Hindlimb muscle (tissue), 1 donor: ENCODE measurements around the gene SLC19A1. TPM values are rescaled to one million over a fixed set of nuclear protein-coding genes. Genes with fewer than 3 reads are reported as not detected.

Experiments used
- DNase-seq: peaks from one replicate; pipeline ENCODE4 v3.0.0-alpha.2; 2013
- polyA plus RNA-seq: library from polyadenylated mRNA; unstranded; fragments of 120-200 nt; gene quantifications from one replicate; pipeline ENCODE4 v1.2.1, GENCODE V29; 2013; ENCODE audit not compliant: insufficient read length

SLC19A1 gene
- polyA plus RNA-seq, 1 donor, result 8.1 TPM

DNA sequence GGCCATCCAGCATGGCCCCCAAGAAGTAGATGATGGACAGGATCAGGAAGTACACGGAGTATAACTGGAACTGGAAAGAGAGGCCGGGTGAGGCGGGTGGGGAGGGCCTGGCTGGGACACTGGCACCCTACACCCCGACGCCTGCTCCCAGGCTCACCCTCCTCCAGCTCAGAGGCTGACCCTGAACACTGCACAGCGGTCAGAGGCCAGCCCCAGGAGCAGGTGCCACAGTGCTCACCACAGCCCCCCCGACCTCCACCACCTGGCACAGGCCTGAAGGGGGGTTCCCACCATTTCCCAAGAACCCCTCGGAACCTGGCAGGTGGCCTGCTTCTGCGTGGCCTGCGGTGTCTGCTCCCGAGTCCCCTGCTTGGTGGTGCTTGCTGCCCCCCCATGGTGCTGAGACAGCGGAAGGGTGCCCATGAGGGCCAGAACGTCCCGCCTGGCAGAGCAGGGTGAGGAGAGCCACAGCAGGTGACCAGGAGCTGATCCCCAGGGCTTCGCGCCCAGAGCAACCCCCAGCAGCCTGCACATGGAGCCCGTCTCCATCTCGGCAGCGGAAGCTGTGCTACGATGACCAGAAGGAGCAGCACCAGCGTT, 26.1 kb downstream of the SLC19A1 start:
- DNase-seq, result no peak

DNA sequence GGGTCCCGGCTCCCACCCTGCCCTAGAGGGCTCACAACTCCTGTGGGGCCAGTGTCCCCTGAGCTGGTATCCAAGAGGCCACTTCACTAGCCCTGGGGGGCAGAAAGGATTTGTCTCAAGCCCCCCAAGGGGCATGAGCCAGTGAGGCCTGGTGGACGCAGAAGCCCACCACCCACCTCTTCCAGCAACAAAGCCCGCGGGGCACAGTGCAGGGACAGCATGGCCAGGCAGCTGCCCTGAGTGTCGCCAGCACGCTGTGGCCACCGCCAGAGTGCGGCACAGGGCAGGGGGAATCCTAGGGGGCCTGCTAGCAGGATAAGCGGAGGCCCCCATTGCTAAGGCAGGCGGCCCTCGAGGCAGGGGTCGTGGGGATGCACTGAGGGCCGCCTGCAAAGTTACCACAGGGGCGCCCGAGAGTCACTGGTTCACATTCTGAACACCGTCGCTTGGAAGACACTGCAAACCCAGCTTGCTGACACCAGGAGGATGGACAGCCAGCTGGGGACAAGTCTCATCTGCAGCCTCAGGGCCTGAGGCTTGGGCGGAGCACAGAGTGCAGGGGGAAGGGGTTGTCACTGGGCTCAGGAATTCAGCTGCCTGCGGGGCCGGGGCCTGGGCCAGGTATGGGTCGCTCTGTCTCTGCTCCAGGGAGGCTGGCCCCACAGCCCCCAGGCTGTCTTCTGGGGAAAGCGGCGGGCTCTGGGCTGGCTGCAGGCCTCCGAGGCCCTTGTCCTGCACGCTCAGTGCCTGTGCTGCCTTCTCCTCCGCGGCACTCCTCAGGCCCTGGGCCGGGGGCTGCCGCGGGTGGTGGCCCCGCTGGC, 26.8 kb downstream of the SLC19A1 start:
- no peak for DNase-seq

DNA sequence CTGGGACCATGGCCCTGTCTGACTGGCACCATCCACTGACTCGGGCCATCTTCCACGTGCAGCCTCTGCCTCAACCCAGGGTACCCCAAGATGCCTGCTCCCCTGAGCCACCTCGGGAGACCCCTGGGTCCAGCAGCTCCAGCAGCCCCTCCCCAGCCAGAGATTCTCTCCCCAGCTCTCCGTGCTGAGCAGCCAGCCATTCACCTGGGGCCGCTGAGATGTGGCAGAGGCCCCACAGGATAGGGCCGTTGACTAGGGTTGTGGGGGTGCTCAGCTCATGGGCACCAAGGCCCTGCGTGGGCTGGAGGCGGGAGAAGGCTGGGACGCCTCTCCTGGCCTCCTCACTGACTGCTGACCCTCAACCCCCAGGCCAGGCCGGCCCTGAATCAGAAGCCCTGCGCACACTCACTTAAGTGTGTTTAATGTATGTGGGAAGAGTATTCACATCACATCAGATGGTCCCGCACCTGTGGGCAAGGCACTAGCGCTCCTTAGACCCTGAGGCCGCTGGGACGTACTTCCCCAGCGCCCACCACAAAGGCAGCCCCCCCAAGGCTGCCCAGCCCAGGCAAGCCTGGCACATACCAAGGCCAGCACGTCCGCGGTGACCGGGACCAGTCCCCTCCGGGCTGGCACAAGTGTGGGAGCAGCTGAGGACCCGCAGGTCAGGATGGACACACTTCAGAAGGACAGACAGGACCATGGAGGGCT, 27.8 kb downstream of the SLC19A1 start:
- no peak for DNase-seq

DNA sequence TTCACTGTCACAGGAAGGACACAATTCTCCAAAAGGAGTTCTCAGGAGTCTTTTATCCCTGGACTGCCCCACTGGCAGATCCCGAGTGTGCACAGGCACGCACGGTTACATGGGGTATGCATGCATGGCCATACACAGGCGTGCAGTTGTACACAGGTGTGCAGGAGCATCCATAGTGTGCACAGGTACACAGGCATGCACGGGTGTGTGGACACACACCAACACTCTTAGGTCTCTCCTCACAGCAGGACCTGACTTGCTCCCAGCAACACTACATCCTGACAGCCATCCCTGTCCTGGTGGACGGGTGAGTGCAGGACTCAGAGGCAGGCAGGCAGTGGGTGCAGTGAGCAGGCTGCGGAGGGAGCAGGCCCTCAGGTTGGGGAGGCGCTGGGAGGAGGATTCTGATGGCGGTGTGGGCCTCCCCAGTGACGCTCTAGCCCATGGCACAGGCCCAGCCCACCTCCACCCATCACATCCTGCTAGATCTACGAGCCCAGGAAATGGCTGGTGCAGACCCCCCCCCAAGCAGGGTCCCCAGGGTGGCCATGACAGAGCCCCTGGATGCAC, 28.4 kb downstream of the SLC19A1 start:
- no peak for DNase-seq

DNA sequence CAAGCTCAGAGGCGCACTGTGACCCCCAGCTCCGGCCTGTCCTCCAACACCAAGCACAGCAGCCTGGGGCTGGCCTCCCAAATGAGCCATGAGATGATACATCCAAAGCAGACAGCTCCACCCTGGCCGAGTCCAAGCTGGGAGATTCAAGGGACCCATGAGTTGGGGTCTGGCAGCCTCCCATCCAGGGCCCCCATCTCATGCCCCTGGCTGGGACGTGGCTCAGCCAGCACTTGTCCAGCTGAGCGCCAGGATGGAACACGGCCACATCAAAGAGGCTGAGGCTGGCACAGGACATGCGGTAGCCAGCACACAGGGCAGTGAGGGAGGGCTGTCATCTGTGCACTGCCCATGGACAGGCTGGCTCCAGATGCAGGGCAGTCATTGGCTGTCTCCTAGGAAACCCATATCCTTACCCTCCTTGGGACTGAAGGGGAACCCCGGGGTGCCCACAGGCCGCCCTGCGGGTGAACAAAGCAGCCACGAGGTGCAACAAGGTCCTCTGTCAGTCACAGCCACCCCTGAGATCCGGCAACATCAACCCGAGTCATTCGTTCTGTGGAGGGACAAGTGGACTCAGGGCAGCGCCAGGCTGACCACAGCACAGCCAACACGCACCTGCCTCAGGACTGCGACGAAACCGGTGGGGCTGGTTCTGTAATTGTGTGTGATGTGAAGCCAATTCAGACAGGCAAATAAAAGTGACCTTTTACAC, 29.1 kb downstream of the SLC19A1 start:
- DNase-seq, result no peak

DNA sequence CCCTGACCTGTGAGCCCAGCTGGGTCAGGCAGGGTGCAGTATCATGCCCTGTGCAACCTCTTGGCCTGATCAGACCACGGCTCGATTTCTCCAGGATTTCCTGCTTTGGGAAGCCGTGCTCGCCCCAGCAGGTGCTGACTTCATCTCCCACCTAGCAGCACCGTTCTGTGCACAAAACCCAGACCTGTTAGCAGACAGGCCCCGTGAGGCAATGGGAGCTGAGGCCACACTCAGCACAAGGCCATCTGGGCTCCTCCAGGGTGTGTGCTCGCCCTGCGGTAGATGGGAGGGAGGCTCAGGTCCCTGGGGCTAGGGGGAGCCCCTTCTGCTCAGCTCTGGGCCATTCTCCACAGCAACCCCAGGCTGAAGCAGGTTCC, 29.6 kb downstream of the SLC19A1 start:
- no peak for DNase-seq

DNA sequence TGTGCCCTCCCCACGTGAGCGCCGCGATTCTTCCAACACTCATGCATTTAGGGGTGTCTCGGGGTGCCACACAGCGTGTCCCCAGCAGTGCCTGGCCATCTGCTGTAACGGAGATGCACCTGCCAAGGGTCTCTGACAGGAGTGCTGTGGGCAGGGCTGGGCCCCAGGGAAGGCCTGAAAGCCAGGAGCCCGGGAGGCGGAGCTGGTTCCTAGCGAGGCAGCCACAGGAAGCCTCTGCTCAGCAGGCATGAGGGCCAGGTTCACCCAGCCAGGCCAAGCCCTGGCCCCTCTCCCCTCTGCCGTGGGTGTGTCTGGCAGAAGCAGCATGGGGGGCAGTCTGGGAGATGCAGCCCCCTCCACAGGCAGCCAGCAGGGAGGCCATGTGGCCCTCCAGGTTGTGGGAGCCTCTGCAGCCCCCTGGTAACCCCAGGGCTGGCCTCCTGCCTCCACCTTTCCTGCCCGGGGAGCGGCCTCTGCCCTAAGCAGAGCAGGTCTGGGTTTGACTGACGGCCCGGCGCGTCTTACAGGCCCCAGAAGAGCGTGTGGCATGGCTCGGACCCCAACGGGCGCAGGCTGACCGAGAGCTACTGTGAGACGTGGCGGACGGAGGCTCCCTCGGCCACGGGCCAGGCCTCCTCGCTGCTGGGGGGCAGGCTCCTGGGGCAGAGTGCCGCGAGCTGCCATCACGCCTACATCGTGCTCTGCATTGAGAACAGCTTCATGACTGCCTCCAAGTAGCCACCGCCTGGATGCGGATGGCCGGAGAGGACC, 30.4 kb downstream of the SLC19A1 start:
- no peak for DNase-seq

DNA sequence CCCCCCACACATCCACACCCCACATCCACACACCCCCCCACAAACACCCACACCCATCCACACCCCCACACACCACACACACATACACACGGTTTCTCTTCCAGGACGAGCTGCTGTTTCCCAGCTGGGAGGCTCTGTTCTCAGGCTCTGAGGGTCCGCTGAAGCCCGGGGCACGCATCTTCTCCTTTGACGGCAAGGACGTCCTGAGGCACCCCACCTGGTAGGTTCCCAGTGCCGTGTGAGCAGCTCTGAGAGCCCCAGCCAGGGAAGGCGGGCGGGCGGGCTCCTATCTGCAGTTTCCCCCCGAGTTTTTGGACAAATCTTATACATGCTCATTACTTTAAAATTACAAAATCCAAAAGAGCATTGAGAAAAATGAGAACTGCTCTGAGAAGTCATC, 31.2 kb downstream of the SLC19A1 start:
- no peak for DNase-seq

DNA sequence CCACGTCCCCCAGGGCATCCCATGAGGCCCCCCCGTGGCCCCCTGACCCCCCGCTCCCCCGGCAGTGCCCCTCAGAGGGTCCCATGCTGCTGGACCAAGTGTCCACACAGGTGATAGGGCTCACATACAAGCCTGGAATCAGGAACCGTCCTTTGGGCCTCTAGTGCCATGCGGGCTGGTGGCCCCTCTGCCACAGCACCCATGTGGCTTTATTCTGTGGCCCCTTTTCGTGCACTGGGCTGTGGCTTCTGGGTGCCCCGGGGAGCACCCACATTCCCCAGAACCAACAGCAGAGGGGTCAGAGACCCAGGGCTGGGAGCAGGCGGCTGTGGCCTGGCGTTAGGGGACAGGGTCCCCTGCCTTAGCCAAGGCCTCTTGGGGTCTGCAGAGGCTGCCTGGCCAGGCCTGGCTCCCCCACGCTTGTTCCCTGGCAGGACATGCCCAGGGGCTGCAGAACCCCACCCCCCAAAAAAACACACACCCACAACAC, 31.7 kb downstream of the SLC19A1 start:
- DNase-seq, result no peak

DNA sequence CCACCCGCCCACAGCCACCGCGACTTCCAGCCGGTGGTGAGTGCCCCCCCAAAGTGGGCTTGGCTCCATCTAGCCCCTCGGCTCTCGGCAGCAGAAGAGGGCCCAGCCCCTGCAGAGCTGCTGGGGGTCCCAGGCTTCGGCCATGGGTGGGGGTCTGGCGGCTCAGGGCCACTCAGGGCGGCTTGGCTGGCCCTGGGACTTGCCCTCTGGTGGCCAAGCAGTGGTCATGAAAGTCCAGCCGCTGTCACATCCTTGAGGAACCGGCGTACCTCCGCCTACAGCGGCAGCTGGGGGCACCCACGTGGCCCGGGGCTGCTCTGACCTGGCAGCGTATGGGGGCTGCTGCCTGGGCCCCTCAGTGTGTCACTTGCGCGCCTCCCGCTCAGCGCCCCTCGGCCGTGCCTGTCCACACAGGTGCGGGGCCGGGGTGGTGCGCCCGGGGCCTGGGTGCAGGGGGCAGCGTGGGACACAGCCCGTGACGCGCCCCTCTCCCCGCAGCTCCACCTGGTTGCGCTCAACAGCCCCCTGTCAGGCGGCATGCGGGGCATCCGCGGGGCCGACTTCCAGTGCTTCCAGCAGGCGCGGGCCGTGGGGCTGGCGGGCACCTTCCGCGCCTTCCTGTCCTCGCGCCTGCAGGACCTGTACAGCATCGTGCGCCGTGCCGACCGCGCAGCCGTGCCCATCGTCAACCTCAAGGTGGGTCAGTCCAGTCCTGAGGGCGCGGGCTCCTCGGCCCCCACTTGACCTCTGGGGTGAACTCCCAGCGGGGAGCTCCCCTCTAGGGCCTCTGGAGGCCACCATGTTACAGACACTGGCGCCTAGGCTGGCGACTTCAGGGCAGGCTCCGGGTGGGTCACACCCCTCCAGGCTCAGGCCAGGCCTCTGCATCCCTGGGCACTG, 32.4 kb downstream of the SLC19A1 start:
- no peak for DNase-seq

DNA sequence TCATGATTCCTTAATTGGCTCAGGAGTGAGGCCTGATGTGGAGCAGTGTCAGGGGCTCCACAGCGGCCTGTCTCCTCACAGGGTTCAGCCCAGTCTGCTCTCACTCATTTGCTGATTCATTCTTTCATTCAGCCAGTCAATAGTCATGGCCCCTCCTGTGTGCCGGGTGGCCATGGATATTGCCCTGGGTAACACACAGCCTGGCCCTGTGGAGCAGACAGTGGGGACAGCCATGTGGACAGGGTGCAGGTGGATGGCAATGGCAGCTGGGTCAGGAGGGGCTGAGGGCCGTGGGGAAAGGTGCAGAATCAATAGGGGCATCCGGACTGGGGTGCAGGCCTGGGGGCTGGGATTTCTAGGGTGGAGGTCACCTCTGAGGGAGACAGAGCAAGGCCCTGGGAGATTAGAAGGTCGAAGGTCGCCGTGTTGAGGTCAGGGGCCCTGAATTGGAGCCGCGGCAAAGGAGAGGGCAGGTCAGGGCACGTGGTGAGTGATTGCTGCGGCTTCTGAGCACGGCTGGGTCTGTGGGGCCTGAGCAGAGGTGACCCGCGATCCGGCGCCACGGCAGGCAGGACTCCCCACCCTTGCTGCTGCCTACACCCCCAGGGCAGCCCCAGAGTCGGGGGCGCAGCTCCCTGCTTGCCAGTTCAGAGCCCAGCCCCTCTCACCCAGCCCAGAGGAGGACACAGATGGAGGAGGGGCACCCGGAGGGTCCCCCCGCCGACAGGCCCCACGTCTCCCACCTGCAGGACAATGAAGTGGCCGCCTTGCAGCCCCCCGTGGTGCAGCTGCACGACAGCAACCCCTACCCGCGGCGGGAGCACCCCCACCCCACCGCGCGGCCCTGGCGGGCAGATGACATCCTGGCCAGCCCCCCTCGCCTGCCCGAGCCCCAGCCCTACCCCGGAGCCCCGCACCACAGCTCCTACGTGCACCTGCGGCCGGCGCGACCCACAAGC, 33.4 kb downstream of the SLC19A1 start:
- DNase-seq, result no peak

DNA sequence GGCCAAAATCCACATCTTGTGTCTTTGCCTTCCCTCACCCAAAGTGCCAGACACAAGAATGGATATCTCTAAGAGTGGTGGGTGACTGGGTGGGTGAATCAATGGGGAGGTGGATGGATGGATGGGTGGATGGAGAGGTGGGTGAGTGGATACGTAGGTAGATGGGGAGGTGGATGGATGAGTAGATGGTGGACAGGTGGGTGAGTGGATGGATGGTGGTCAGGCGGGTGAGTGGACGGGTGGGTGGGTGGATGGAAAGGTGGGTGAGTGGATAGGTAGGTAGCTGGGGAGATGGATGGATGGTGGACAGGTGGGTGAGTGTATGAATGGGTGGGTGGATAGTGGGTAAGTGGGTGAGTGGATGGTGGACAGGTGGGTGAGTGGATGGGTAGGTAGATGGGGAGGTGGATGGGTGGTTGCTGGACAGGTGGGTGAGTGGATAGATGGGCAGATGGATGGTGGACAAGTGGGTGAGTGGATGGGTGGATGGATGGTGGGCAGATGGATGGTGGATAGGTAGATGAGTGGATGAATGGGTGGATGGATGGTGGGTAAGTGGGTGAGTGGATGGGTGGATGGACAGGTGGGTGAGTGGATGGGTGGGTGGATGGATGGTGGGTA, 34.2 kb downstream of the SLC19A1 start:
- no peak for DNase-seq

DNA sequence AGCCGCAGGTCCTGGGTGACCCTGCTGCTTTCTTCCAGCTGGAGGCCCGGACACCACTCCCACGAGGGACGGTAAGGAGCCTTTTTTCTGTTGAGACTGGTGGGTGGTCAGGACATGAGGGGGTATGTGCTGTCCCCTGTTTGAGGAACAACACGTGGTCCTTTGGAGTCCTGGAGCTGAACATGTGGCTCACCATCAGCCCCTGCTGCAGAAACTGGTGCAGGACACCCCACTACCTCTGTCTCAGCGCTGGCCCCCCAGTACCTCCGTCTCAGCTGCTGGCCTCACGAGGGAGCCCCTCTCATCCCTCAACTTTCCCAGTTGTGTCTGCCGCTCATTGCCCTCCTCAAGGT, 34.7 kb downstream of the SLC19A1 start:
- DNase-seq, result no peak

DNA sequence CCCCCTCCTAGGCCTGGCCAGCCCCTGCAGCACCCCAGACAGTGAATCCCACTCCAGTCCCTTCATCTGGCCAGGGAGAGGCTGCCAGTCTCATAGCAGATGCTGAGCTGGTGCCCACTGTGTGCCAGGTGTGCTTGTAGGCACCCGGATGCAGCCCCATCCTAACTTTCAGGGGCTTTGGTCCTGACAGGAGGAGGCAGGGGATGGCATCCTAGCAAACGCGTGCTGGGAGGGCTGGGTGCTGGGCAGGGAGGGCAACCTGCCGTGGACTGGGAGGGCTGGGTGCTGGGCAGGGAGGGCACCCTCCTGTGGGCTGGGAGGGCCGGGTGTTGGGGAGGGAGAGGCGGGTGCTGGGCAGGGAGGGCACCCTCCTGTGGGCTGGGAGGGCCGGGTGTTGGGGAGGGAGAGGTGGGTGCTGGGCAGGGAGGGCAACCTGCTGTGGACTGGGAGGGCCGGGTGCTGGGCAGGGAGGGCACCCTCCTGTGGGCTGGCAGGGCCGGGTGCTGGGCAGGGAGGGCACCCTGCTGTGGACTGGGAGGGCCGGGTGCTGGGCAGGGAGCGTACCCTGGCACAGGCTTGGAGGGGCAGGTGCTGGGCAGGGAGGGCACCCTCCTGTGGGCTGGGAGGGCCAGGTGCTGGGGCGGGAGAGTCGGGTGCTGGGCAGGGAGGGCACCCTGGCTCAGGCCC, 35.3 kb downstream of the SLC19A1 start:
- no peak for DNase-seq

DNA sequence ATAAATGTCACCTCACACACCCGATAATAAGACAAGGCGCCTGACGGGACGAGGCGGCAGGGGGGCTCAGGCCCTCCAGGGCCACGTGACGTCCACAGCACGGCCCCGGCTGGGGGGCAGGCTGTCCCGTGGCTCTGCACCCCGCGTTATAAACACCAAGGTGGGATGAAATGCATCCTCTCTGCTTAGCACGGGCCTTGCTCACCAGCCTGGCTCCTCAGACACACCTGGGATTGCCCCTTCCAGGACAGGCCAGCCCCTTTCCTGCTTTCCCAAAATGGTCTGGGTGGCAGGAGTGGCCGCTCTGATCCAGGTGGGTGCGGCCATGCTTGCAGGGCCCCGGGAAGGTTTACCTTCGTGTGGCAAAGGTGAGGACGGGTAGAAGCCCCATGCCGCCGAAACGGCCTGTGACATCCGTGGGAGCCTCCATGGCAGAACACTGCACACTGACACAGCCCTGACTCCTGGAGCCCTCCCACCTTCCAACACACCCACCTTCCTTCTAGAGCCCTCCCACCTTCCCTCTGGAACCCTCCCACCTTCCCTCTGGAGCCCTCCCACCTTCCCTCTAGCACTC, 35.9 kb downstream of the SLC19A1 start:
- DNase-seq, result no peak

DNA sequence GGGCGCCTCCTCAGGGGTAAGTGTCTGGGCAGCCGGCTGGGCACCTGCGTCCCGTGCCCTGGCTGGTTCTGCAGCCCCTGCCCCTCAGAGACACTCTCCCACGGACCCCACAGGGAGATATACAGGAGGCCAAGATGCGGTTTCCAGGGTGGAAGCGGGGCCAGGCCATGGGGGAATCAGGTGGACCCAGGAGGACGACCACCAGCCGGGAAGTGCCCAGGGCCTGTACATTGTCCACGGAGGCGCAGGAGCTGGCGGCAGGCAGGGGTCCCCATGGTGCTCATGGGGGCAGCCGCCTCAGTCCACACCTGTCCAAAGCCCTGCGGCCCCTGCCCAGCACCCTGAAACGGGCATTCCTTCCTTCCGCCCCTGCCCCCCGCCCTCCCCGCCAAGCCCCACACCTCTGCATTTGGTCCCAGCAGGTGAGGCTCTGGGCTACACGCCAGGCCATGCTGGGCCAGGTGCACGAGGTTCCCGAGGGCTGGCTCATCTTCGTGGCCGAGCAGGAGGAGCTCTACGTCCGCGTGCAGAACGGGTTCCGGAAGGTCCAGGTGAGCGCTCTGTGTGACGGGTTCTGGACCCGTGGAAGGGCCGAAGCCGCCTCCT, 36.7 kb downstream of the SLC19A1 start:
- no peak for DNase-seq
